Measurements from ENCODE around the gene TTL. TPM values are rescaled to one million over a fixed set of nuclear protein-coding genes. Genes with fewer than 3 reads are reported as not detected.

TTL gene
- total RNA-seq, 1 experiment from 2014 or later: 31.4 TPM

- POLR2A ChIA-PET (ENCODE audit: unreplicated experiment): no interaction called here
- no peaks in the 10 kb centered on the region for H3K79me2 ChIP-seq (ENCODE audit: low read length)
- H3K4me1 ChIP-seq (ENCODE audit: insufficient read depth, low read length): no peaks in the 10 kb centered on the region
- no peaks in the 10 kb centered on the region for H3K27me3 ChIP-seq (ENCODE audit: low read length)
- no peaks in the 10 kb centered on the region for H3K9me2 ChIP-seq (replicated peaks; ENCODE audit: low read length)
- H3K9me3 ChIP-seq (ENCODE audit: low read length): no peaks in the 10 kb centered on the region
- TF ChIP-seq EZH2 (IDR thresholded peaks at IDR 0.05; ENCODE audit: low read length, unreplicated experiment) (no peak), EZH2phosphoT487 (IDR thresholded peaks at IDR 0.05; ENCODE audit: borderline replicate concordance, low read length) (no peak), CTCF (conservative IDR thresholded peaks at IDR 0.05; ENCODE audit: low read depth, low read length) (no peak)
- no TSS peak for BruUV-seq (replicated peaks)
- DNase-seq (no peak), ATAC-seq (no peak)
- CTCF ChIA-PET: no interaction called here
- no peak overlapping the region for H3K27ac ChIP-seq (ENCODE audit: low read length)
- no peaks in the 10 kb centered on the region for H4K20me1 ChIP-seq (ENCODE audit: low read length)
- H3K36me3 ChIP-seq (ENCODE audit: low read depth, low read length): peaks cover 79% of the 10 kb centered on the region
- no peak overlapping the region for H3K4me3 ChIP-seq (ENCODE audit: low read length)
- H3K9ac ChIP-seq (ENCODE audit: low read length): no peak overlapping the region
- H2AFZ ChIP-seq (ENCODE audit: low read length): no peak overlapping the region
- no peaks in the 10 kb centered on the region for H3F3A ChIP-seq (ENCODE audit: low read length, unreplicated experiment)
- H3K4me2 ChIP-seq (ENCODE audit: low read length): no peak overlapping the region
- intact Hi-C loops (cut with micrococcal nuclease): no loop called here
Measured at GRCh38 chr2:112572005-112572404, 90.0 kb downstream of the TTL start.

GRCh38 chr2:112577756-112578155, 95.8 kb downstream of the TTL start:
- Histone ChIP-seq H3K9me2 (replicated peaks; ENCODE audit: low read length) (no peaks in the 10 kb centered on the region), H3K4me3 (ENCODE audit: low read length) (no peak overlapping the region), H3F3A (ENCODE audit: low read length, unreplicated experiment) (peaks cover 4% of the 10 kb centered on the region), H4K20me1 (ENCODE audit: low read length) (no peaks in the 10 kb centered on the region), H2AFZ (ENCODE audit: low read length) (no peak overlapping the region), H3K9ac (ENCODE audit: low read length) (no peak overlapping the region), H3K4me1 (ENCODE audit: insufficient read depth, low read length) (peaks cover 17% of the 10 kb centered on the region), H3K27ac (ENCODE audit: low read length) (no peak overlapping the region), H3K27me3 (ENCODE audit: low read length) (no peaks in the 10 kb centered on the region), H3K4me2 (ENCODE audit: low read length) (no peak overlapping the region), H3K79me2 (ENCODE audit: low read length) (no peaks in the 10 kb centered on the region), H3K9me3 (ENCODE audit: low read length) (no peaks in the 10 kb centered on the region), H3K36me3 (ENCODE audit: low read depth, low read length) (peaks cover 33% of the 10 kb centered on the region)
- CTCF ChIA-PET: interaction anchor here (0.6 kb wide), 1 partner anchor 456 kb away, joined by 4 read pairs; no protein-coding TSS in a partner anchor
- BruUV-seq (replicated peaks): no TSS peak
- ATAC-seq: no peak
- TF ChIP-seq EZH2phosphoT487 (IDR thresholded peaks at IDR 0.05; ENCODE audit: borderline replicate concordance, low read length) (no peak), EZH2 (IDR thresholded peaks at IDR 0.05; ENCODE audit: low read length, unreplicated experiment) (no peak), CTCF (conservative IDR thresholded peaks at IDR 0.05; ENCODE audit: low read depth, low read length) (no peak; the same call in 1 of the 2 replicates)
- no peak for DNase-seq
- POLR2A ChIA-PET (ENCODE audit: unreplicated experiment): interaction anchor here (0.6 kb wide), 1 partner anchor 146 kb away, joined by 6 read pairs; no protein-coding TSS in a partner anchor
- intact Hi-C loops (cut with micrococcal nuclease): no loop called here

- Histone ChIP-seq H3F3A (ENCODE audit: low read length, unreplicated experiment) (peaks cover 4% of the 10 kb centered on the region), H4K20me1 (ENCODE audit: low read length) (no peaks in the 10 kb centered on the region), H3K4me3 (ENCODE audit: low read length) (no peak overlapping the region), H3K27me3 (ENCODE audit: low read length) (no peaks in the 10 kb centered on the region), H3K36me3 (ENCODE audit: low read depth, low read length) (peaks cover 22% of the 10 kb centered on the region), H3K9me2 (replicated peaks; ENCODE audit: low read length) (no peaks in the 10 kb centered on the region), H3K79me2 (ENCODE audit: low read length) (no peaks in the 10 kb centered on the region; the same call in 1 of the 2 replicates), H3K9me3 (ENCODE audit: low read length) (no peaks in the 10 kb centered on the region), H3K27ac (ENCODE audit: low read length) (no peak overlapping the region), H2AFZ (ENCODE audit: low read length) (no peak overlapping the region), H3K4me1 (ENCODE audit: insufficient read depth, low read length) (peaks cover 31% of the 10 kb centered on the region), H3K9ac (ENCODE audit: low read length) (no peak overlapping the region), H3K4me2 (ENCODE audit: low read length) (no peak overlapping the region)
- intact Hi-C loops (cut with micrococcal nuclease): no loop called here
- peak; percentile 95 for DNase-seq
- CTCF ChIA-PET: no interaction called here
- no TSS peak for BruUV-seq (replicated peaks)
- no peak for TF ChIP-seq EZH2phosphoT487 (IDR thresholded peaks at IDR 0.05; ENCODE audit: borderline replicate concordance, low read length)
- no peak for TF ChIP-seq EZH2 (IDR thresholded peaks at IDR 0.05; ENCODE audit: low read length, unreplicated experiment)
- TF ChIP-seq CTCF (conservative IDR thresholded peaks at IDR 0.05; ENCODE audit: low read depth, low read length): no peak
- ATAC-seq: peak; percentile 17
- POLR2A ChIA-PET (ENCODE audit: unreplicated experiment): no interaction called here
Measured at GRCh38 chr2:112579241-112579640, 97.3 kb downstream of the TTL start.
